Measurements from ENCODE around the gene FRMD4B.

Gene FRMD4B

GRCh38 chr3:69162308-69162980, 223.4 kb downstream of the FRMD4B start:
- no peak for DNase-seq

GRCh38 chr3:69161587-69162307, 224.1 kb downstream of the FRMD4B start:
- peak; percentile 37 for DNase-seq

DNA sequence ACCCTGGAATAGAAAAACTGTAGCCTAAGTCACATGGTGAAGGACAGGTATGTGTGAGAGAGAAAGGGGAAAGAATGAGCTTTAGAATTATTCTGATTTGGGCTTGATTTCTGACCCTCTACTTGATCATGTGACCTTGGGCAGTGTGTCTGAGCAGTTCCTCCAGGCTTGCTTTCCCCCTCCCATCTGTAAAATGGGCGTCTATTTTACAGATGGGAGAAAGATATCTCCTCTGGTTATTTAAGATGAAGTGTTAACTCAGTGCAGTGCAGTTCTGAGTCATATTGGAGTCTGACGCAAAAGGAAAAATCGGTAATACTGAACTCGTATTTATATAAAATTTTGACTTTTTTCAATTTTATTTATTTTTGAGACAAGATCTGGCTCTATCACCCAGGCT, 225.4 kb downstream of the FRMD4B start:
- DNase-seq: no peak

DNA sequence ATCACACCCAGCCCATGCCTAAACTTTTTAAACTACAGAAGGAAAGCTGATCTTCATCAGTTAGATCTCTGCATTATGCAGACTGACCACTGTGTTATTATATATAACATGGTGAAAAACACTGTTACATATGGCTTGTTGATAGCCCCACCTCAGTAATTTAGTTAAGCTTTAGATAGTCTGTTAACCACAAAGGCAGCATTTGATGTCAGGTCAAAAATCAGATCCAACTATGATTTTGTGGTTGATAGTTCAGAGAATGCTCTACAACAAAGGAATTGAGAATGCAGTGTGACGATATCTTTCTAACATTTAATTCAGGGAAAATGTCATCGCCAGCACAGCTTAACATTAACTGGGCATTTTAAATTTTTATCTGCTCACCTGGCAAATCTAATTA, 225.8 kb downstream of the FRMD4B start:
- no peak for DNase-seq

GRCh38 chr3:69149586-69149985, 236.3 kb downstream of the FRMD4B start:
- no peak for DNase-seq

GRCh38 chr3:69145688-69146087, 240.2 kb downstream of the FRMD4B start:
- no peak for DNase-seq

DNA sequence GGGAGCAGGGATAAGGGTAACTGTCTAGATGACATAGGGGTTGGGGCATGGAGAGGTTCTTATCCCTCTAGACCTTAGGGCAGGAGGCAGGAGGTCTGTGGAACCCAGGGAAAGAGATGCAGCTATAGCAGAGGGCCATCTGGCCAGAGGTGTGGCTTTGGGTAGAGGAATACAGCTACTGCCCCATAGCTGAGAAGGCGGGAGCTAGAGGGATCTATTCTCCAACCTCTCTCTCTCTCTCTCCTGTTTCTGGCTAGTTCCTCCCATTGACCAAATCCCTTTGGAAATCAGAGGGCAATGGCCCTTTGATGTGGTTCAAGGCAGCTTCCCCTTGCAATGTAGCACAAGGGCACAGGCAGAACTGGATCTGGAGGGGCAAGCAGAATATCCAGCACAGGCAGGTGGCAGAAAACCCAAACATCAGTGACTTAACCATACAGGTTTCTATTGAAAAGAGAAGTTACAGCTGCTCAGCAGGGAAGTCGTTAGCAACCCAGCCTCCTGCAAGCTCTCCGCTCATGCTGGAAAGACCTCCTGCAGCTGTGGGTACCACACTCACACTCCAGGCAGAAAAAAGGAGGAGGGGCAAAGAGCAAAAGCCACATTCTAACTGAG, 241.2 kb downstream of the FRMD4B start:
- no peak for DNase-seq

- DNase-seq: no peak
Observed at GRCh38 chr3:69143612-69144011, 242.3 kb downstream of the FRMD4B start.

GRCh38 chr3:69142797-69143454, 243.0 kb downstream of the FRMD4B start:
- no peak for DNase-seq

DNA sequence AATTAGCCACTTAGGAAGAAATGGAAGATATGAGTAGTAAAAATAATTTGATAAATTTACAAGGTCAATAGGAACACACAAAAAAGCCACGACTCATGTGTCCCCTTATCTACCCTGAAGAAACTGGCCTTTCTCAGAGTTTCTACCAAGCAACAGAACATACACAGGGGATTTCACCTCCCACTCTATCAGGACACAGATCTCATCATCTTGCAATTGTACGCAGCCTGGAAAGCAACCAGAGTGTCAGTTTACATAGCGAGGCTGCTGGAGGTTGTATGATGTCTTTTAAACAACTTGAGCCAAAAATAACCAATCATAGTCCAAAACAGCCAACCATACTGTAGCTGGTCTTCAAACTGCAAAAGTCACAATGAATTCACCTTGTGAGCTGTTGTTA, 243.8 kb downstream of the FRMD4B start:
- no peak for DNase-seq

- DNase-seq: no peak
Observed at GRCh38 chr3:69141313-69141712, 244.6 kb downstream of the FRMD4B start.

DNA sequence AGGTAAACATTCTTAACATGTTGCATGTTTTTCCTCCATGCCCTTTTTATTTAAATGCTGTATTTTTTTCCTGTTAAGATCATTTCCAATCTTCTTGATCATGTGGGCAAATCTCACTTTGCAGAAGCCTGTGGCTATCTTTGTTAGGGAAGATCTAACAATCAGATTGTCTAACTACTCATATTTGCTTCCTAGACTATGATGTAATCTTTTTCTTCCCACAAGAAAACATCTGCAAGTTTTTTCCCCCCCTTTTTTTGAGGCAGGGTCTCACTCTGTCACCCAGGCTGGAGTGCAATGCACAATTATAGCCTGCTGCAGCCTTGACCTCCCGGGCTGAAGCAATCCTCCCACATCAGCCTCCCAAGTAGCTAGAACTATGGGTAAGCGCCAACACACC, 248.5 kb downstream of the FRMD4B start:
- DNase-seq: no peak

DNA sequence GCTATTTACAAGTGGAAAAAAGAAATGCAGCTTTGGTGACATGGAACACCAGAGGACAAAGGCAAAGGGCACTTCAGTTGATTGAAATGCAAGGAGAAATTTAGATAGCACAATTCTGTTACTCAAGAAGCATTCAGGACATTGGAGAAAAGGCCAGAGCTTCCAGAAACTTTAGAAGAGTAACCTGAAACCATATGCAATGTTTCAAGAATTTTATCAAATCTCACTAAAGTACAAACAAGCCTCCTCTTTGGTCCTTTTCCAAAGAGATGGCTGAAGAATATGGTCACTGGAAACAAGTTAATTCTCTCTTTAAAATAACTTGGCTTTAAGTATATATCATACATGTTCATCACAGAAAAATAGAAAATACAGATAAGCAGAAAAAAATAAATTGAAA, 248.9 kb downstream of the FRMD4B start:
- no peak for DNase-seq

DNA sequence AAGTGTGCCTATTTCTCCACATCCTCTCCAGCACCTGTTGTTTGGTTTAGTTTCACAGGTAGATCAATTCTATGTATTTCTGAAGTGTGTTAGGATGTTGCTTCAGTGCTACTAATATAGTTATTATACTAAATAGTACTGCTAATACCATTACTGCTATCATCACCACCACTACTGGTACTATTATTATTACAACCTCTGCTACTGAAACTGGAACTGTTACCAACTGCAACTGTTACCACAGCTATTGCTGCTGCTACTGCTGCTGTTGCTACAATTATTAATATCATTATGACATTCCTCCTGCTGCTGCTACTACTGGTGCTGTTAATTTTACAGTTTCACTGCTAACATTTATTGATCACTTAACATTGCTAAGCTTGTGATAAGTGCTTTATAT, 255.2 kb downstream of the FRMD4B start:
- no peak for DNase-seq

GRCh38 chr3:69129531-69129930, 256.4 kb downstream of the FRMD4B start:
- DNase-seq: no peak

- no peak for DNase-seq
Observed at GRCh38 chr3:69128509-69128908, 257.4 kb downstream of the FRMD4B start.

DNA sequence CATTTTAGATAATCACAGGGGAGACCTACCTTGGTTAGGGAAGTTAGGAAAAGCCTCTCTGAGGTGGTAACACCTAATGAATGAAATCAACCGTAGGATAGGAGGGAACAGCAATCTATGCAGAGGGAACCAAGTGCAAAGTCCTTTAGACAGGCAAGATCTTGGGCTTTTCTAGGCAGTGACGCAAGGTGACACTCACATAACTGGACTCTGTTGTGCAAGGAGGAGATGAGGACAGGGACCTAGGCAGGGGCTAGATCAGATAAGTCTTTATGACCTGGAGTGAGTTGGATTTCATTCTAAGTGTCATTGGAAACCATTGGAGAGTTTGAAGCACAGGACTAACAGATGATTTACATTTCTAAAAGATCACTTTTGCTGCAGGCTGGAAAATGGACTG, 258.9 kb downstream of the FRMD4B start:
- no peak for DNase-seq

GRCh38 chr3:69126216-69126615, 259.7 kb downstream of the FRMD4B start:
- no peak for DNase-seq

DNA sequence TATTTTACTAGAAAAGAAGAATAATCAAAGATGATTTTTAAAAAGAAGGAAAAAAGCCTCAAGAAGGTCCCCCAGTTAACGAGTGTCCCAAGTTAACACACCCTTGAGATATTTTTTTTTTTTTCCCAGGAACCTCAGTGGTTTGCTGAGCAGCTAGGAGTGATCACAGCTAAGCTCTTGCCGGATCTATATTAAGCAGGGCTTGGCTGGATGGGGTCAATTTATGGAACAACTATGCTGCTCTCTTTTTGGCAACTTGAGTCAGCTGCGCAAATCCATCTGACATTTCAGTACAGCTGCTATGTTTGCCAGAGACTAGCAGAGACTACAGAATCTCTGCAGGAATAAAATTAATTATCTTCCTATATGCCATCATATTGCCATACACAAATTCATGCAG, 263.5 kb downstream of the FRMD4B start, which contains the start of gene LMOD3:
Gene LMOD3 (minus strand): TSS at position 193 of the 400 bp plus-strand sequence. CDS start 209 bp downstream, outside the sequence.
- no peak for DNase-seq

DNA sequence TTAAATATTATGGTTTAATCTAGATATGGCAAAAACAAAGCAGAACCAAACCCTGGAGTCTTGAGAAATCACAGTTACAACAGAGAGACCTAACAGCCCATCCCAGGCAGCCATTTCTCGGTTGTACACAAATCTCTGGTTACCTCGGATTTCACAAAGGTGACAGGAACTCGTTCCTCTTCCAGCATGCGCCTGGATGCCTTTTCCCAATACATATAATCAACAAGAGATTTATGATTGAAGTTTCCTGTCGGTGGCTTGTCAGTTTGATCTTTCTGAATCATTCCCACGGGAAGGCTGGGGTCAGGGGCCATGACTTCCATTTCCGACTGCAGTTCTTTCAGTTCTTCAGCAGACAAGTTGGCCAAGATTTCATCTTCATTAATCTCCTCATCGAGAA, 263.9 kb downstream of the FRMD4B start:
- no peak for DNase-seq

DNA sequence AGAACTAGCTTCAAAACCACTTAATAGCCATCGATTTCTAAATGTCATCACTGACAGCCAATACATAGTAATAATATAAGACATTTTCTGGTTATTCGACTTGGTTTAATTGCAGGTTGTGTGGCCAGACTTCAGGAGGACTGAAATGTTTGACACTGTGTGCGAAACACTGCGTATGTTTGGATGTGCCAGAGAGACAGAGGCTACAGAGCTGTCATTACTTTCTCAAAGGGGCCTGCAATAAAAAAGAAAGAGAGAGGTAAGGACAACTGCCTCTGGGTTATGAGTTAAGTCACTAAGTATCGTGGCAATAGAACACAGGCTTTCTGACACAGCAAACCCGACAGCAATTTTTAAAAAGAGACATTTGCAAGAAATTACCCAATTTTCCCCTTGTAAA, 264.4 kb downstream of the FRMD4B start:
- DNase-seq: no peak

DNA sequence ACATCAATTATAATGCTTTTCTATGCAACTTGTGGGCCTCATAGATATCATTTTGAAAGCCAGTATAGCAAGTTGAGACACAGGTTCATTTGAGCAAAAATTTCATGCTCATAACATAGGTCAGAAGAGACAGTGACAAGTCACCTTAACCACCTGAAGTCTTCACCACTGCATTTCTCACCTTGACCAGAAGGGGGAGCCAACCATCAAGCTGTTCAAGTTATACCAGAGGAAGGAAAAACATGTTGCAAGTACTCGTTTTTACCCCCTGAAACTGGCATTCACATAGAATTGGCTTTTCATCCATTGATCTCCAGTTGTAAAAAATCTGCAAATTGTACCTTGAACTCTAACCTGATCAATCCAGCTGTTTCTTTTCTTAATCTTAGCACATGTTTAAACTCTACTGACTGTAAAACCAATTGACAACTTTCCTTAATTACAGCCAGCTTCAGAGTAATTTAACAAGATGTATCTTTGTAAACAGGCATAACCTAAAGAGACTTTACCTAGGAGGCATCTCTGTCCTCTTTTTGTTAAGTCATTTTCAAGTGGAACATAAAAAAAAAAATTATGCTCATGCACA, 264.9 kb downstream of the FRMD4B start:
- DNase-seq: peak; percentile 88

Measured in activated CD4-positive, alpha-beta T cell treated with anti-CD3 and anti-CD28 coated beads for 48 hours (primary cell).